Hippocampal formation (tissue), 2 donors: ENCODE measurements around the gene CRISPLD2.
"Not testable (repeated sequence)": the region's sequence is repeated elsewhere in the genome, so short reads cannot be mapped to it uniquely, and the experiment has no call there.

Experiments
- DNase-seq, 2 donors: peaks; one replicate each; lab custom pipeline; 2025; lab: John Stamatoyannopoulos, UW

Gene CRISPLD2

GRCh38 chr16:84839956-84840355, 20.2 kb downstream of the CRISPLD2 start:
- no peak for DNase-seq

- no peak for DNase-seq
Observed at GRCh38 chr16:84840687-84841627, 21.2 kb downstream of the CRISPLD2 start.

GRCh38 chr16:84841787-84842300, 22.1 kb downstream of the CRISPLD2 start:
- DNase-seq, result no peak

GRCh38 chr16:84842516-84843148, 22.8 kb downstream of the CRISPLD2 start:
- no peak for DNase-seq

- no peak for DNase-seq
Observed at GRCh38 chr16:84843149-84844048, 23.6 kb downstream of the CRISPLD2 start.

GRCh38 chr16:84844049-84844350, 24.2 kb downstream of the CRISPLD2 start:
- no peak for DNase-seq

GRCh38 chr16:84844559-84845495, 25.0 kb downstream of the CRISPLD2 start:
- DNase-seq, result no peak

GRCh38 chr16:84845496-84846002, 25.8 kb downstream of the CRISPLD2 start:
- no peak for DNase-seq

GRCh38 chr16:84847564-84848355, 28.0 kb downstream of the CRISPLD2 start:
- no peak for DNase-seq

GRCh38 chr16:84848986-84849634, 29.3 kb downstream of the CRISPLD2 start:
- no peak for DNase-seq

GRCh38 chr16:84849751-84850150, 30.0 kb downstream of the CRISPLD2 start:
- no peak for DNase-seq

- no peak for DNase-seq
Observed at GRCh38 chr16:84850714-84851113, 30.9 kb downstream of the CRISPLD2 start.

GRCh38 chr16:84851192-84852127, 31.7 kb downstream of the CRISPLD2 start:
- DNase-seq, result no peak

GRCh38 chr16:84853534-84853933, 33.7 kb downstream of the CRISPLD2 start:
- DNase-seq, result no peak

- DNase-seq, result no peak
Observed at GRCh38 chr16:84854759-84855158, 35.0 kb downstream of the CRISPLD2 start.

- not testable (repeated sequence) for DNase-seq
Observed at GRCh38 chr16:84855435-84856202, 35.8 kb downstream of the CRISPLD2 start.

- DNase-seq, result not testable (repeated sequence)
Observed at GRCh38 chr16:84856203-84856581, 36.4 kb downstream of the CRISPLD2 start.
